K562 (cell line): ENCODE results near the gene RALB. TPM values are rescaled to one million over a fixed set of nuclear protein-coding genes. Genes with fewer than 3 reads are reported as not detected.
A peak's percentile ranks its signal among the peaks of the same experiment; 100 is the strongest.

ENCODE experiments used
- ATAC-seq: fragments of 200-7000 bp; cut with Tn5 transposase; 3 replicates; pipeline ENCODE4 v1.9.1; 2020; ENCODE audit warnings: moderate library complexity
- BruUV-seq: library from RNA; stranded (reverse); fragments of 400-500 nt; replicated peaks from 2 replicates; lab custom pipeline; 2021; lab: Mats Ljungman, UMichigan
- CTCF ChIA-PET: fragments of 300-600 bp; formaldehyde crosslinking; extraction: SDS; loops from one replicate; lab custom pipeline; 2021; ENCODE audit warnings: low intra/inter-chr PET ratio; lab: Yijun Ruan, JAX
- POLR2A ChIA-PET: fragments of 300-600, 350-650 bp; sonication (Branson Sonifier 250); formaldehyde crosslinking; extraction: SDS; loops from one replicate; lab custom pipeline; 2021; ENCODE audit warnings: antibody characterized with exemption, inconsistent platforms; lab: Yijun Ruan, JAX
- DNase-seq, 4 experiments: peaks; one replicate each; pipeline versions ENCODE4 v3.0.0 to v3.0.0-alpha.2; 2011 to 2018; ENCODE audit warnings: low spot score in 3 of 4, mixed read lengths in 3 of 4; ENCODE audit errors: extremely low read depth in 1 of 4
- FAIRE-seq: peaks from 2 replicates; lab custom pipeline; 2011; peaks lifted over from hg19 to GRCh38; lab: Jason Lieb, UNC
- H2AFZ ChIP-seq: 2 replicates; pipeline ENCODE4 v1.6.0; 2011; ENCODE audit warnings: low read depth, low read length, control low read depth, inconsistent platforms
- H3K27ac ChIP-seq: fragments of 200-600 bp; 3 replicates; pipeline ENCODE4 v1.8.0; 2011; ENCODE audit warnings: low read depth, mild to moderate bottlenecking, control low read depth, inconsistent platforms, low read length, moderate library complexity, mixed read lengths; ENCODE audit errors: extremely low read depth
- H3K27me3 ChIP-seq, 2 experiments: fragments of 300-600 bp in 1 of 2; 2 replicates in 1 of 2; 3 replicates in 1 of 2; pipeline versions ENCODE4 v1.6.0 to v1.8.0; 2011; ENCODE audit warnings: inconsistent platforms in 2 of 2, low read length in 2 of 2, mild to moderate bottlenecking in 1 of 2, mixed read lengths in 1 of 2, moderate library complexity in 1 of 2; ENCODE audit not compliant: control insufficient read depth in 2 of 2, insufficient read depth in 2 of 2
- H3K36me3 ChIP-seq: fragments of 300-600 bp; 3 replicates; pipeline ENCODE4 v1.8.0; 2011; ENCODE audit warnings: mild to moderate bottlenecking, low read length, inconsistent platforms; ENCODE audit not compliant: control insufficient read depth, insufficient read depth
- H3K4me1 ChIP-seq, 2 experiments: fragments of 200-600 bp in 1 of 2; replicated peaks in 1 of 2; 2 replicates in 1 of 2; 3 replicates in 1 of 2; pipeline versions ENCODE4 v1.5.1 to v1.8.0; 2011; ENCODE audit warnings: inconsistent platforms in 2 of 2, low read length in 2 of 2, mild to moderate bottlenecking in 1 of 2, mixed read lengths in 1 of 2, moderate library complexity in 1 of 2; ENCODE audit not compliant: control insufficient read depth in 2 of 2, insufficient read depth in 2 of 2
- H3K4me2 ChIP-seq: 2 replicates; pipeline ENCODE4 v1.6.1; 2011; ENCODE audit warnings: low read length, control low read depth, inconsistent platforms, mixed read lengths; ENCODE audit not compliant: insufficient read depth
- H3K4me3 ChIP-seq: fragments of 200-600 bp; sonication (generic), shearing (Covaris generic); 2 replicates; pipeline ENCODE4 v1.5.1; 2016; ENCODE audit warnings: control low read depth, inconsistent platforms
- H3K79me2 ChIP-seq: fragments of 200-600 bp; 3 replicates; pipeline ENCODE4 v1.8.0; 2011; ENCODE audit warnings: low read length, inconsistent platforms; ENCODE audit not compliant: control insufficient read depth, insufficient read depth
- H3K9ac ChIP-seq, 2 experiments: 2 replicates each; pipeline versions ENCODE4 v1.6.0 to v1.6.1; 2011; ENCODE audit warnings: low read depth in 2 of 2, low read length in 2 of 2, control low read depth in 1 of 2, inconsistent platforms in 1 of 2, mild to moderate bottlenecking in 1 of 2, mixed read lengths in 1 of 2; ENCODE audit not compliant: insufficient read depth in 1 of 2
- H3K9me1 ChIP-seq: one replicate; pipeline ENCODE4 v1.6.0; 2011; ENCODE audit warnings: inconsistent platforms, mild to moderate bottlenecking, low read length, moderate library complexity; ENCODE audit not compliant: control insufficient read depth, insufficient read depth
- H3K9me3 ChIP-seq: replicated peaks from 2 replicates; pipeline ENCODE4 v1.5.1; 2011; ENCODE audit warnings: low read depth, low read length, inconsistent platforms; ENCODE audit not compliant: control insufficient read depth, insufficient read depth
- H4K20me1 ChIP-seq: replicated peaks from 2 replicates; pipeline ENCODE4 v1.6.1; 2011; ENCODE audit warnings: low read length, inconsistent platforms, mixed read lengths; ENCODE audit not compliant: control insufficient read depth, insufficient read depth
- SRSF3 ChIP-seq: fragments of 200-400 bp; formaldehyde crosslinking; IDR thresholded peaks from 2 replicates; pipeline ENCODE4 v1.6.1; 2016; ENCODE audit warnings: mild to moderate bottlenecking, low read length, moderate library complexity; ENCODE audit not compliant: insufficient read depth
- TGIF2 ChIP-seq: sonication (generic); formaldehyde crosslinking; IDR thresholded peaks from 2 replicates; pipeline ENCODE4 v1.8.1; 2022; ENCODE audit warnings: mild to moderate bottlenecking, missing genetic modification reagents, moderate library complexity
- ZFP36 ChIP-seq: fragments of 150-350 bp; IDR thresholded peaks from 2 replicates; pipeline ENCODE4 v1.6.1; 2018; ENCODE audit warnings: low read length, low read depth; ENCODE audit not compliant: partially characterized antibody
- ZNF174 ChIP-seq: fragments of 250-450 bp; sonication (Bioruptor Pico); IDR thresholded peaks from 2 replicates; pipeline ENCODE4 v1.4.0; 2020; ENCODE audit warnings: mild to moderate bottlenecking
- WGBS: fragments of 100-300 bp; shearing (Covaris generic); methylation state at CpG from one replicate; pipeline ENCODE4 v1.1.6; 2016; ENCODE audit warnings: low coverage, mixed read lengths; ENCODE audit not compliant: insufficient coverage; ENCODE audit errors: missing lambda C conversion rate; 5-methylcytosine and 5-hydroxymethylcytosine counted together
- in situ Hi-C: fragments of 300-500 bp; cut with MboI; formaldehyde crosslinking; loops from 4 replicates; pipeline ENCODE4 v1.15.0; 2018; ENCODE audit warnings: inconsistent platforms, mixed read lengths
- intact Hi-C: fragments of 100-400 bp; cut with micrococcal nuclease; formaldehyde crosslinking; loops from 2 replicates; pipeline ENCODE4 v1.14.2; 2022
- polyA plus RNA-seq, 8 experiments: library from polyadenylated mRNA; depleted of rRNA in 4 of 8; stranded (reverse) in 5 of 8; unstranded in 3 of 8; fragments of >200 nt; fragmentation: Nextera tagmentation in 2 of 8; fragmentation: Illumina TruSeq in 1 of 8; extraction: Ambion mirVana in 2 of 8; extraction: Trizol in 1 of 8; gene quantifications; 2 replicates each; pipeline versions ENCODE4 v1.2.1 to v1.2.3, GENCODE V29; 2011 to 2014; ENCODE audit warnings: inconsistent platforms in 1 of 8, missing spikeins in 1 of 8
- total RNA-seq, 7 experiments: library from RNA; depleted of rRNA in 6 of 7; stranded (reverse); fragments of >200 nt in 6 of 7; fragmentation: Illumina TruSeq in 2 of 7; extraction: Trizol in 2 of 7; gene quantifications; 2 replicates each; pipeline versions ENCODE4 v1.2.1 to v1.2.3, GENCODE V29; 2011 to 2021; ENCODE audit warnings: low replicate concordance in 1 of 7
- TF ChIP-seq, protein P1 (sequence below): fragments of 250-450 bp; sonication (Bioruptor Pico); IDR thresholded peaks from 2 replicates; pipeline ENCODE4 v1.4.0; 2020; ENCODE audit warnings: mild to moderate bottlenecking, moderate library complexity, borderline replicate concordance

The RALB gene
- total and polyA plus RNA-seq, 9 of the 15 experiments (the other 6 are each of a cell fraction or from before 2014, with no cell fraction given): 14.8 to 65.6 (median 38.4) TPM

DNA sequence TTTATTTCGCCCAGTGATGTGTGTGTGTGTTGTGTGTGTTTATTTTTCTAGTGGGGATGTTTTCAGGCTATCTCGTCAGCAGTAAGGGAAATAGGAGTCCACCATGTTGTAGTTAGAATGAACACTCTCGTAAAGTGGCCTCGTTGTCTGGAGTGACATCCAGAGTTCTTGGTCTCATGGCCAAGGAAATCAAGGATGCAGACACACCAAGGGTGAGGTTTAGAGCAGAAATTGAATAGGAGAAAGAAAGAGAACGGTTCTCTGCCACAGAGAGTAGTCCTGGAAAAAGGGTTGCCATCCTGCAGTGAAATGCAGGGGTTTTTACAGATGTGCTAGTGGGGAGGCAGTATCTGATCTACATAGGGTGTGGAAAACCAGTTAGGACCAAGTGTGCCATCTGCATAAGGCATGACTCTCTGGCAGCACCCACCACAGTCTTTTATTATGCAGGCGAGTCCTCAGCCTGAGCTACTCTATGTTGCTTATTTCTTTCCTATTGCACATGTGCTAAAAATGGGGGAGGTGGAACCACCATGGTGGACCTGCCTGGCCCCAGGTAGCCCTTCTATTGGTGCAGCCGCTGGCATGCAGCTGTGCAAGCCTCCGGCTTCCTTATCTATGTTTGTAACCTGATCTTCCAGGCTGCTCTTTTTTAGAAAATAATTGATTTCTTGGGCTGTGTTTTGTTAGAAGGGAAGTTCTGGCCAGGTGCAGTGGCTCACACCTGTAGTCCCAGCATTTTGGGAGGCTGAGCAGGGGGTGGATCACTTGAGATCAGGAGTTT lies 23.2 kb downstream of the RALB start:
- no peak for FAIRE-seq
- BruUV-seq: no TSS peak
- Histone ChIP-seq H3K4me2 (no peak overlapping the region), H3K9me1 (no peaks in the 10 kb centered on the region), H4K20me1 (no peaks in the 10 kb centered on the region), H2AFZ (no peak overlapping the region), H3K27me3 (no peaks in the 10 kb centered on the region), H3K9ac (no peak overlapping the region), H3K4me1 (peaks cover 0 to 8% of the 10 kb centered on the region in 2 experiments; a peak in 2 of 5 replicates), H3K79me2 (peaks cover 38% of the 10 kb centered on the region), H3K9me3 (peaks cover 15% of the 10 kb centered on the region; the same call in 1 of the 2 replicates), H3K27ac (no peak overlapping the region), H3K4me3 (no peak overlapping the region), H3K36me3 (peaks cover 21% of the 10 kb centered on the region; the same call in 2 of the 3 replicates)
- no peak for DNase-seq
- ATAC-seq: no peak
- in situ Hi-C loops (no loop called here), intact Hi-C loops (no loop called here)
- TF ChIP-seq TGIF2 (CRISPR knock-in tag): no peak
- TF ChIP-seq ZNF174 (CRISPR knock-in tag): no peak
- no peak for TF ChIP-seq SRSF3
- TF ChIP-seq, protein P1, sequence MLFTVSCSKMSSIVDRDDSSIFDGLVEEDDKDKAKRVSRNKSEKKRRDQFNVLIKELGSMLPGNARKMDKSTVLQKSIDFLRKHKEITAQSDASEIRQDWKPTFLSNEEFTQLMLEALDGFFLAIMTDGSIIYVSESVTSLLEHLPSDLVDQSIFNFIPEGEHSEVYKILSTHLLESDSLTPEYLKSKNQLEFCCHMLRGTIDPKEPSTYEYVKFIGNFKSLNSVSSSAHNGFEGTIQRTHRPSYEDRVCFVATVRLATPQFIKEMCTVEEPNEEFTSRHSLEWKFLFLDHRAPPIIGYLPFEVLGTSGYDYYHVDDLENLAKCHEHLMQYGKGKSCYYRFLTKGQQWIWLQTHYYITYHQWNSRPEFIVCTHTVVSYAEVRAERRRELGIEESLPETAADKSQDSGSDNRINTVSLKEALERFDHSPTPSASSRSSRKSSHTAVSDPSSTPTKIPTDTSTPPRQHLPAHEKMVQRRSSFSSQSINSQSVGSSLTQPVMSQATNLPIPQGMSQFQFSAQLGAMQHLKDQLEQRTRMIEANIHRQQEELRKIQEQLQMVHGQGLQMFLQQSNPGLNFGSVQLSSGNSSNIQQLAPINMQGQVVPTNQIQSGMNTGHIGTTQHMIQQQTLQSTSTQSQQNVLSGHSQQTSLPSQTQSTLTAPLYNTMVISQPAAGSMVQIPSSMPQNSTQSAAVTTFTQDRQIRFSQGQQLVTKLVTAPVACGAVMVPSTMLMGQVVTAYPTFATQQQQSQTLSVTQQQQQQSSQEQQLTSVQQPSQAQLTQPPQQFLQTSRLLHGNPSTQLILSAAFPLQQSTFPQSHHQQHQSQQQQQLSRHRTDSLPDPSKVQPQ (CRISPR knock-in tag): no peak
- peak; percentile 95 for TF ChIP-seq ZFP36
- POLR2A ChIA-PET: no interaction called here
- CTCF ChIA-PET: no interaction called here
- WGBS: 70% methylated on average over 8 of the region's 8 CpGs
